ENCODE measurements around the gene PLXNA1. TPM values are rescaled to one million over a fixed set of nuclear protein-coding genes. Genes with fewer than 3 reads are reported as not detected.

Gene PLXNA1
- total RNA-seq, 1 donor from 2014 or later: 26.4 TPM

GRCh38 chr3:126965526-126966080, 17.3 kb upstream of the PLXNA1 start:
- H3K27me3 ChIP-seq (ENCODE audit: low read depth): peaks cover under 1% of the 10 kb centered on the region
- DNase-seq: peak; percentile 5
- TF ChIP-seq, protein P1, sequence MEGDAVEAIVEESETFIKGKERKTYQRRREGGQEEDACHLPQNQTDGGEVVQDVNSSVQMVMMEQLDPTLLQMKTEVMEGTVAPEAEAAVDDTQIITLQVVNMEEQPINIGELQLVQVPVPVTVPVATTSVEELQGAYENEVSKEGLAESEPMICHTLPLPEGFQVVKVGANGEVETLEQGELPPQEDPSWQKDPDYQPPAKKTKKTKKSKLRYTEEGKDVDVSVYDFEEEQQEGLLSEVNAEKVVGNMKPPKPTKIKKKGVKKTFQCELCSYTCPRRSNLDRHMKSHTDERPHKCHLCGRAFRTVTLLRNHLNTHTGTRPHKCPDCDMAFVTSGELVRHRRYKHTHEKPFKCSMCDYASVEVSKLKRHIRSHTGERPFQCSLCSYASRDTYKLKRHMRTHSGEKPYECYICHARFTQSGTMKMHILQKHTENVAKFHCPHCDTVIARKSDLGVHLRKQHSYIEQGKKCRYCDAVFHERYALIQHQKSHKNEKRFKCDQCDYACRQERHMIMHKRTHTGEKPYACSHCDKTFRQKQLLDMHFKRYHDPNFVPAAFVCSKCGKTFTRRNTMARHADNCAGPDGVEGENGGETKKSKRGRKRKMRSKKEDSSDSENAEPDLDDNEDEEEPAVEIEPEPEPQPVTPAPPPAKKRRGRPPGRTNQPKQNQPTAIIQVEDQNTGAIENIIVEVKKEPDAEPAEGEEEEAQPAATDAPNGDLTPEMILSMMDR (IDR thresholded peaks at IDR 0.05; ENCODE audit: borderline replicate concordance): no peak
- H3K9me3 ChIP-seq (replicated peaks): no peaks in the 10 kb centered on the region
- H3K4me1 ChIP-seq: peaks cover 21% of the 10 kb centered on the region
- no peaks in the 10 kb centered on the region for H3K36me3 ChIP-seq
- intact Hi-C loops (cut with micrococcal nuclease): no loop called here
- no peak overlapping the region for H3K27ac ChIP-seq (replicated peaks)
- H3K4me3 ChIP-seq: no peak overlapping the region

- H3K27ac ChIP-seq (replicated peaks): no peak overlapping the region
- peaks cover 3% of the 10 kb centered on the region for H3K4me1 ChIP-seq
- intact Hi-C loops (cut with micrococcal nuclease): no loop called here
- H3K4me3 ChIP-seq: no peak overlapping the region
- no peaks in the 10 kb centered on the region for H3K9me3 ChIP-seq (replicated peaks)
- DNase-seq: no peak
- peaks cover 15% of the 10 kb centered on the region for H3K27me3 ChIP-seq (ENCODE audit: low read depth)
- TF ChIP-seq, protein P1 (IDR thresholded peaks at IDR 0.05; ENCODE audit: borderline replicate concordance): no peak
- H3K36me3 ChIP-seq: no peaks in the 10 kb centered on the region
Observed at GRCh38 chr3:126967386-126967785, 15.5 kb upstream of the PLXNA1 start.

- Histone ChIP-seq H3K27ac (replicated peaks) (no peak overlapping the region), H3K27me3 (ENCODE audit: low read depth) (peaks cover 28% of the 10 kb centered on the region), H3K36me3 (no peaks in the 10 kb centered on the region), H3K9me3 (replicated peaks) (peaks cover under 1% of the 10 kb centered on the region), H3K4me1 (no peaks in the 10 kb centered on the region), H3K4me3 (no peak overlapping the region)
- DNase-seq: no peak
- TF ChIP-seq, protein P1 (IDR thresholded peaks at IDR 0.05; ENCODE audit: borderline replicate concordance): no peak
- intact Hi-C loops (cut with micrococcal nuclease): no loop called here
Observed at GRCh38 chr3:126968391-126969390, 14.2 kb upstream of the PLXNA1 start.

GRCh38 chr3:126969586-126969985, 13.3 kb upstream of the PLXNA1 start:
- H3K27ac ChIP-seq (replicated peaks): no peak overlapping the region
- DNase-seq: no peak
- H3K36me3 ChIP-seq: no peaks in the 10 kb centered on the region
- H3K27me3 ChIP-seq (ENCODE audit: low read depth): peaks cover 28% of the 10 kb centered on the region
- intact Hi-C loops (cut with micrococcal nuclease): no loop called here
- H3K4me1 ChIP-seq: no peaks in the 10 kb centered on the region
- H3K4me3 ChIP-seq: no peak overlapping the region
- TF ChIP-seq, protein P1 (IDR thresholded peaks at IDR 0.05; ENCODE audit: borderline replicate concordance): no peak
- H3K9me3 ChIP-seq (replicated peaks): peaks cover 10% of the 10 kb centered on the region

- no peaks in the 10 kb centered on the region for H3K4me1 ChIP-seq
- H3K36me3 ChIP-seq: no peaks in the 10 kb centered on the region
- H3K9me3 ChIP-seq (replicated peaks): peaks cover 15% of the 10 kb centered on the region
- no peak for DNase-seq
- intact Hi-C loops (cut with micrococcal nuclease): loop anchor here (10.0 kb wide), 1 partner anchor 205 kb away; no protein-coding TSS in a partner anchor
- H3K27me3 ChIP-seq (ENCODE audit: low read depth): peaks cover 28% of the 10 kb centered on the region
- no peak overlapping the region for H3K4me3 ChIP-seq
- H3K27ac ChIP-seq (replicated peaks): no peak overlapping the region
- TF ChIP-seq, protein P1 (IDR thresholded peaks at IDR 0.05; ENCODE audit: borderline replicate concordance): no peak
Observed at GRCh38 chr3:126970101-126970500, 12.8 kb upstream of the PLXNA1 start.
